GM08714 (cell line): ENCODE data around the gene LSM2.

Source experiments
- H3K4me3 ChIP-seq: fragments of 200-500 bp; sonication (Bioruptor generic); 2 replicates; pipeline ENCODE4 v1.5.1; 2014; ENCODE audit warnings: mild to moderate bottlenecking, low read length, inconsistent platforms
- ZNF274 ChIP-seq: IDR thresholded peaks from 2 replicates; pipeline ENCODE4 v1.6.1; 2012; ENCODE audit warnings: mild to moderate bottlenecking, low read depth, low read length

LSM2 gene

DNA sequence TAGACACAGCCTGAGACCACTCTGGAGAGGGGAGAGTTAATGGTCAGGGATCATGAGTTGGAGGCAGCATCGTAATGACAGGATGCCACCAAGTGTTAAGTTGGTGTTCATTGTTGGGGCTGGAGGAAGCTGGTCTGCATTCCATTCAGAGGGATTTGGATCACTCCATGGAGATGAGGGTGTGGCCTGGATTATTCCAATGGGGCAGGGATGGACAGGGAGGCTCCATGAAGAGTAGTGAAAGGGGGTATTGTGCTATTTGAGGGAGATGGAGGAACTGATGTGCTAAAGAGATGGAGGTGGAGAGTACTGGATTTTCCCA, 43.2 kb downstream of the LSM2 start:
- H3K4me3 ChIP-seq = no peak overlapping the region
- no peak for TF ChIP-seq ZNF274

- no peak for TF ChIP-seq ZNF274
- no peak overlapping the region for H3K4me3 ChIP-seq
Observed at GRCh38 chr6:31762878-31763618, 43.7 kb downstream of the LSM2 start.

DNA sequence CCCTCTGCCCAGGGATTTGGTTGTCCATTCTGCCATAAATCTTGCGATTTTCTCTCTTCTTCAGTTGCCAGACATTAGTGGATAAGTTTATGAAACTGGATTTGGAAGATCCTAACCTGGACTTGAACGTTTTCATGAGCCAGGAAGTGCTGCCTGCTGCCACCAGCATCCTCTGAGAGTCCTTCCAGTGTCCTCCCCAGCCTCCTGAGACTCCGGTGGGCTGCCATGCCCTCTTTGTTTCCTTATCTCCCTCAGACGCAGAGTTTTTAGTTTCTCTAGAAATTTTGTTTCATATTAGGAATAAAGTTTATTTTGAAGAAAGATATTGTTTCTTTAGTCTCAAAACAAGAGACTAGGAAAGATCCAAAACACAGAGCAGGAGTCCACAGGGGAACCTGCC, 44.4 kb downstream of the LSM2 start, which contains the start of gene SAPCD1:
Gene SAPCD1 (plus strand): TSS at position 301 of the 400 bp plus-strand sequence. CDS start 399 bp downstream, outside the sequence.
- no peak for TF ChIP-seq ZNF274
- H3K4me3 ChIP-seq = no peak within 1 kb of the TSS

GRCh38 chr6:31761343-31761742, 45.4 kb downstream of the LSM2 start:
- no peak for TF ChIP-seq ZNF274
- H3K4me3 ChIP-seq = no peak overlapping the region

DNA sequence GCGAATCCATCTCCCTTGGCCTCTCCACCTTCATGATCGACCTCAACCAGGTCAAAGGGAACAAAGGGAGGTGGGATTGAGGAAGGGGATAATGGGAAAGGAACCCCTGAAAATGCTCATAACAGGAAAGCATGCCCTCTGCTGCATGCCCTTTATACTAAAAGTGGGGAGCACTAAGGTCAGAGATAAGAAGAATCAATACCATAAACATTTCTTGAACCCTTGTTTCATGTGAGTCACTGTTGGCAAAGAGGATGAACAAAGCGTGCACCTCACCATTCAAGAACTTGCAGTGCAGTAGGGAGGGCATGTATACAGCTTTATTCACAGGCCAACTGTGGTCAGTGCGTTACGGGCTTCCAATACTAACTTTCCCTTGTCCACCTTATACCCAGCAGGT, 46.0 kb downstream of the LSM2 start:
- no peak for TF ChIP-seq ZNF274
- H3K4me3 ChIP-seq = no peak overlapping the region

- H3K4me3 ChIP-seq = no peak overlapping the region
- no peak for TF ChIP-seq ZNF274
Observed at GRCh38 chr6:31758281-31758680, 48.5 kb downstream of the LSM2 start.

- no peak for TF ChIP-seq ZNF274
- H3K4me3 ChIP-seq = no peak overlapping the region
Observed at GRCh38 chr6:31752739-31753319, 53.9 kb downstream of the LSM2 start.

DNA sequence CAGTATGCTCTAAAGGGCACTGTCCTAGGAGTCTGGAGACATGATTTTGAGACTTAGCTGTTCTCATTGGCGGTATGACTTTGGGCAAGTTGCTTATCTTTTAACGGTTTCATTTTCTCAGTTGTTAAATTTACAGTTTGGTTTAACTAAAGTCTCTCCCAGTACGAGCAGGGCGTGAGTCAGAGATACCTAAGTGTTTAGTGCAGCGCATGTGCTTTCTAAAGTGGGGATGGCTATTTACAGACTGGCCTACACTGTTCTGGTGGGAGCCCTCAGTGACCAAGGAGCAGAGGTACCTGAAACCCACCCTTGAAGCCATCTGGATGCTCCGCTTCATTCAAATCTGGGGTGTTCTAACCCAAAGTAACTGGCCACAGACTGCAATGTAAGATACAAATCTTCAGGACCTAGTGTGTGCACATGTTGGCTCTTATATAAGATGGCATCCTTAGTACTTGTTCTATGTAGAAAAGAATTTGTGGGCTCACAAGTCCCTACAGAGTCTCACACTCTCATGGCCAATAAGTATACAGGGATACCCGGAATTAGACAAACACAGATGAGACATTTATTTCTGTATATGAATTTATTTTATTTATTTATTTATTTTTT, 56.2 kb downstream of the LSM2 start:
- no peak for TF ChIP-seq ZNF274
- H3K4me3 ChIP-seq = no peak overlapping the region

- H3K4me3 ChIP-seq = no peak overlapping the region
- TF ChIP-seq ZNF274 = no peak
Observed at GRCh38 chr6:31749301-31750036, 57.3 kb downstream of the LSM2 start.
